Measurements from ENCODE around the gene CIT.

The CIT gene

GRCh38 chr12:119803381-119803791, 73.7 kb downstream of the CIT start:
- Histone ChIP-seq H3K4me1 (no peaks in the 10 kb centered on the region; the same call in 1 of the 2 replicates), H3K36me3 (peaks cover 5% of the 10 kb centered on the region), H3K9me3 (no peaks in the 10 kb centered on the region), H3K4me3 (ENCODE audit: low read depth, low read length) (peak overlapping the region; percentile 66), H3K27me3 (no peaks in the 10 kb centered on the region)
- peak; percentile 42 for DNase-seq
- TF ChIP-seq CTCF (IDR thresholded peaks at IDR 0.05; ENCODE audit: low read depth, low read length) = no peak

GRCh38 chr12:119802472-119802871, 74.6 kb downstream of the CIT start:
- Histone ChIP-seq H3K4me3 (ENCODE audit: low read depth, low read length) (no peak overlapping the region), H3K4me1 (no peaks in the 10 kb centered on the region; the same call in 1 of the 2 replicates), H3K9me3 (no peaks in the 10 kb centered on the region), H3K36me3 (peaks cover 5% of the 10 kb centered on the region), H3K27me3 (no peaks in the 10 kb centered on the region)
- DNase-seq = peak; percentile 55
- TF ChIP-seq CTCF (IDR thresholded peaks at IDR 0.05; ENCODE audit: low read depth, low read length) = no peak

GRCh38 chr12:119797090-119797489, 80.0 kb downstream of the CIT start:
- Histone ChIP-seq H3K4me1 (no peaks in the 10 kb centered on the region; the same call in 1 of the 2 replicates), H3K27me3 (no peaks in the 10 kb centered on the region), H3K4me3 (ENCODE audit: low read depth, low read length) (no peak overlapping the region), H3K36me3 (peaks cover 17% of the 10 kb centered on the region), H3K9me3 (no peaks in the 10 kb centered on the region)
- TF ChIP-seq CTCF (IDR thresholded peaks at IDR 0.05; ENCODE audit: low read depth, low read length) = no peak
- no peak for DNase-seq

GRCh38 chr12:119796292-119796691, 80.8 kb downstream of the CIT start:
- H3K9me3 ChIP-seq = no peaks in the 10 kb centered on the region
- no peaks in the 10 kb centered on the region for H3K27me3 ChIP-seq
- no peak overlapping the region for H3K4me3 ChIP-seq (ENCODE audit: low read depth, low read length)
- no peak for DNase-seq
- no peaks in the 10 kb centered on the region for H3K4me1 ChIP-seq
- no peak for TF ChIP-seq CTCF (IDR thresholded peaks at IDR 0.05; ENCODE audit: low read depth, low read length)
- H3K36me3 ChIP-seq = peaks cover 17% of the 10 kb centered on the region

- Histone ChIP-seq H3K27me3 (no peaks in the 10 kb centered on the region), H3K4me3 (ENCODE audit: low read depth, low read length) (no peak overlapping the region), H3K9me3 (no peaks in the 10 kb centered on the region), H3K4me1 (no peaks in the 10 kb centered on the region), H3K36me3 (peaks cover 12% of the 10 kb centered on the region)
- no peak for DNase-seq
- TF ChIP-seq CTCF (IDR thresholded peaks at IDR 0.05; ENCODE audit: low read depth, low read length) = no peak
Measured at GRCh38 chr12:119791453-119791852, 85.7 kb downstream of the CIT start.

GRCh38 chr12:119788786-119789185, 88.3 kb downstream of the CIT start:
- Histone ChIP-seq H3K4me1 (no peaks in the 10 kb centered on the region), H3K36me3 (peaks cover 16% of the 10 kb centered on the region), H3K4me3 (ENCODE audit: low read depth, low read length) (no peak overlapping the region), H3K9me3 (no peaks in the 10 kb centered on the region), H3K27me3 (no peaks in the 10 kb centered on the region)
- TF ChIP-seq CTCF (IDR thresholded peaks at IDR 0.05; ENCODE audit: low read depth, low read length) = no peak
- no peak for DNase-seq
